GM21526 (cell line): Measurements from ENCODE around the gene CBX8.

Experiments used
- ATAC-seq: cut with Tn5 transposase; IDR thresholded peaks from one replicate; pipeline ENCODE4 v1.9.1; 2021; ENCODE audit warnings: moderate library complexity; ENCODE audit not compliant: unreplicated experiment, low FRiP score

The CBX8 gene

GRCh38 chr17:79821331-79822095, 24.6 kb upstream of the CBX8 start:
- no peak for ATAC-seq

GRCh38 chr17:79820959-79821330, 24.1 kb upstream of the CBX8 start:
- no peak for ATAC-seq

DNA sequence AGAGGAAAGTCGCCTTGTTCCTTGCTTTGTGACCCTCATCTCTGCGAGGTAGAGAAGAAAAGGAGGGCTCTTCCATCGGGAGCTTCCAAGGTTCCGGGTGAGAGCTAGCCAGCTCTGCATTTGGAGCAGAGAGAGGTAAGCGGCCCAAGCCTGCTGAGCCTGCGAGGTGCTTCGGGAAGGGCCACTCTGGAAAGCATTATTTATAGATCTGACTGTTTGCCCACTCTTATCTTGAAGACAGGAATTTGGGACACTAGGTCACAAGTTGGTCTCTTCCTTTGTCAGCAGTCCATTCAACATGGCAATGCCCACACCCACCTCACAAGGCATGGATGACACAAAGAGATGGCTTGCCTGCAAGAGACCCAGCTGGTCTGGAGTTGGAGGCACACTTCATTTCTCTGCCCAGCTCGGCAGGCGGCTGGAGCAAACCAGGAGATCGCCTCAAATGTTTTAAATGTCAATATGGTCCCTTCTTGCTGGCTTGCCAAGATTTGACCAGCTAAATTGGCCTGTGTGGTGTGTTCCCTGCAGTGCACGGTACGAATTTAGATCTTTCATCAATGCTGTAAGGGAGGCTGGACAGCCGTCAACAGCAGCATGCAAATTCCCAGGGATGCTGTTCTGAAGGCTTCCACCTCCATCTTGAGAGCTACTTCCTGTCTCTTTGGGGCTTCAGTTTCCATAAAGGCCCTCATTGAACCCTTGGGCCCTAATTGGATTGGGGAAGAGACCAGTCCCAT, 22.8 kb upstream of the CBX8 start:
- no peak for ATAC-seq

GRCh38 chr17:79819085-79819484, 22.2 kb upstream of the CBX8 start:
- ATAC-seq = no peak

DNA sequence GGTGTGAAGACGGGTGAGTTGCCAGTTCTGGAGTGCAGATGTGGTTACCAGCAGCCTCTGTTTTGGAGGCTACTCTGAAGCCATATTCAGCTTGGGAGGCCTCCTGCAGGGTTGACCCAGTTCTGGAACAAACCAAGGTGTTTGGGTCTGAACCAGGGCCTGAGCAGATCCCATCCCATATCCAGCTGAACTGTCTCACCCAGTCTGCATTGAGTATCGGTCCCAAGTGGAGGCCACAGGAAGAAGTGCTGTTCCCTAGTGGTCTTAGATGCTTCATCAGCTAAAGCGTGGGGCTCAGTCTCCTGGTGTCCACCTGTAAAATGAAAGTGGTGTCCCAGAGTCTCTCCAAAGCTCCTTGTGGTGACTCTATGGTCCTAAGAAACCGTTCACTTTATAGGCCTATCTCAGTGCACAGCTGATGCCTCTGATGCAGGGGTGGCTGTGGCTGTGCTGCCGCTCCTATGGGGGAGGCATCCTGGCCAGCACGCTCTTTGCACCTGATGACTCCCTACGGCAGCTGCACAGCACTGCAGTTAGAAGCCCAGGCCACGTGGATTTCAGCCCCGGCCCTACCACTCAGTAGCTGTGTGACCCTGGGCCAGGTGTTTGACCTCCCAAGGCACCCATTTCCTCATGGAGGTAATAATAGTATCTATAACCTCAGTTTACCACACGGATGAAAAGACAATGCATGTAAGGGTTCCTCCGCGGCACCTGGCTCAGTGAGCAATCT, 21.3 kb upstream of the CBX8 start:
- ATAC-seq = no peak

GRCh38 chr17:79815836-79816461, 19.1 kb upstream of the CBX8 start:
- no peak for ATAC-seq

DNA sequence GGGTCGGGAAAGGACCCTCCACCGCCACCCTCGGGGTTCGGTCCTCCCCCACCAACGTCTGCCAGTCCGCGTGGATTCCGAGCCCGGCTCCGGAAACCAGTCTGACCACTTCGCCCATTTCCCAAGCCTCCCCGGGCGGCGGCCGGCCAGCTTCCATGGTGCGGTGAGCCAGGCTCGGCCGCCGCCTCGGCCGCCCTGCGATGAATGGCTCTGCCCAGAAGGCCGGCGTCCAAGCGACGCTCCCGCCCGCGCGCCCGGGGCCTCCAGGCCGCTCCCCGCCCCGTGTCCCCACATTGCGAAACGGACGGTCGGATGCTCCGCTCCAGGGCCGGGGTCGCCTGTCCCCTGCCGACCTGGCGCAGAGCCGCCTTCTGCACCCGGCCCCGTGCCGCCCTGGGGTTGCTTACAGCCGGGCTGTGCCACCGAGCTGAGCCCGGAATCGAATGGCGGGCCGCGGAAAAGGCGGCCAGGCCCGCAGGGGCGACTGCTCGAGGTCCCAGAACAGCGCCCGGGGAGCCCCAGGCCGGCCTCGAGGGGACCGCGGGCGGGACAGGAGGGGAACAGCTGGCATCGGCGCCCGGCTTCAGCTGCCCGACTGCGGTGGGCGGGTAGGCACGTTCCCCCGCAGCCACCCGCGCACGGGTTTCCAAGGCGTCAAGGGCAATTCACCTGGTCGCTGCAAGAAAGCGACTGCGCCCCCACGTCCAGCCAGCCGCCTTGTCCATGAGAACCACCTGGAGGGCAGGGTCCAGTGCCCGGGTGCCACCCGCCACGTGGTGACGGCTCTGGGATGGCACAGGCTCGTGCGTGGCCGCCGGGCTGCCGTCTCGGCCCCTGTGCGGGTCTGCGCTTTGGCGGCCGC, 18.3 kb upstream of the CBX8 start:
- no peak for ATAC-seq

DNA sequence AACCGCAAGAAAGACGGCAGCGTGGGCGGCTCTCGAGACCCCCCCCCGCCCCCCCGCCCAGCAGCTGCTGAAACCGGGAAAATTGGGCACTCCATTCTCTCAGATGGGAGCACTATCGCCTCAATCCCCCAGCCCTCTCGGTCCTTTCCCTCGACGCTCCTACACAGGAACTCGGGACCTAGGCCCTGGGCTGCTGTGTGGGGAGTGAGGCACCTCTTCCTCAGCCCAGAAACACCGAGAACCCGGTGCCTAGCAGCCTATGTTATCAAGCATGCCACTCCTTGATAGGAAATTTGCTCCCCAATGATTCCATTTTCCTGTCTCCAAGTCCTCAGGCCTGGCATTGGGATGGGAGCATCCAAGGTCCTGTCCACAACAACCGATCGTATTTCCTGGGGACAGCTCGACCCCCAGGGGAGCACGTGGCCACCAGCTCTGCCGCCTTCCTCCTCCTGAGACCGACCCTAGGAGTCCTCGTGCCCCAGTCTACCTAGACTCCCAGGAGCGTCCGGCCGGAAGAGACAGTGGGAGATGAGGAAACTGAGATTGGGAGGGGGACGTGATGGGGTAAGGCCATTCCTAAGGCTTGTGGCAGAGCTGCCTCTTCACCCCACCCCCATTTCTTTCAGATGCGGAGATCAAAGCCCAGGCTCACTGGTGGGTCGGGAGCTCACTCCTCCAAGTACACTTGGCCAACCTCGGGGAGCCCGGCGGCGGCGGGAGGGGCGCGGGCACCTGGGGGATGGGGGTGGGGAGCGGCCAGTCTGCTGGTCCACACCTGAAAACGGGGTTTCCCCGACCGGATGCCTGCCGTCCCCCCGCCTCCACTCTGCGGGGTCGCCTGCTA, 17.5 kb upstream of the CBX8 start:
- ATAC-seq = no peak

DNA sequence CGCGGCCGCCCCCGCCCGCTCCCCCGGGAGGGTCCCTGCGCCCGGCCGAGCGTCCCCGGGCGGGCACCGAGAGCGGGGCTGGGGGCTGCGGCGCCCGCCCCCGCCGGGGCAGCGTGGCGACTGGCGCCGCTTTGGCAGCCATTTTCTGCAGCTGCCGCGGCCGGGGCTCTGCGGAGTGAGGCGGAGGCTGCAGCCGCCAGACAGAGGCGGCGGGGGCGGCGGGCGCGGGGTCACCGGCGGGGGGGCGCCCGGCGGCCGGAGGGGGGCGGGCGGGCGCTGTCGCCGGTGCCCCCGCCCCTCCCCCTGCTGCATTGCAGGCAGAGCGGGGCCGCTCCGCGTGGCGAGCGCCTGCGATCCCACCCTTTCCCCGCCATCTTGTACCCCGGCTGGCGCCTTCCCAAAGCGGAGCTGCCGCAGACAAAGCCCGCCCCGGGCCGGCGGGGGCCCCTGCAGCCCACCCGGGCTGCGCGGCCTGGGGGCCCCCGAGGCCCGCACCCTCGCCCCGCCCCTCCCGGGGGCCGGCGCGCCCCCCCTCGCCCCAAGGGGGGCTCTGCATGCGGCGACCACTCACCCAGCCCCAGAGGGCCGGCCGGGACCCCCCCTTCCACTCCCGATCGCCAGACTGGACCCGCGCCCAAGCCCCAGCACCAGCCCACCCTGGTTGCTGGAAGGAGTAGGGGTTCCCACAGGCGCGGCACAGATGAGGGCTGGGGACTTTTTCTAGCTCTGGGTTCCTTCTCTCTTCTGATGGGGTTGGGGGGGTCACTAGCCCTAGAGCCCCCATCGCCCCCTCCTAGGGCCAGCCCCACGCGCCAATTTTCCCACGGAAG, 16.6 kb upstream of the CBX8 start:
- no peak for ATAC-seq

DNA sequence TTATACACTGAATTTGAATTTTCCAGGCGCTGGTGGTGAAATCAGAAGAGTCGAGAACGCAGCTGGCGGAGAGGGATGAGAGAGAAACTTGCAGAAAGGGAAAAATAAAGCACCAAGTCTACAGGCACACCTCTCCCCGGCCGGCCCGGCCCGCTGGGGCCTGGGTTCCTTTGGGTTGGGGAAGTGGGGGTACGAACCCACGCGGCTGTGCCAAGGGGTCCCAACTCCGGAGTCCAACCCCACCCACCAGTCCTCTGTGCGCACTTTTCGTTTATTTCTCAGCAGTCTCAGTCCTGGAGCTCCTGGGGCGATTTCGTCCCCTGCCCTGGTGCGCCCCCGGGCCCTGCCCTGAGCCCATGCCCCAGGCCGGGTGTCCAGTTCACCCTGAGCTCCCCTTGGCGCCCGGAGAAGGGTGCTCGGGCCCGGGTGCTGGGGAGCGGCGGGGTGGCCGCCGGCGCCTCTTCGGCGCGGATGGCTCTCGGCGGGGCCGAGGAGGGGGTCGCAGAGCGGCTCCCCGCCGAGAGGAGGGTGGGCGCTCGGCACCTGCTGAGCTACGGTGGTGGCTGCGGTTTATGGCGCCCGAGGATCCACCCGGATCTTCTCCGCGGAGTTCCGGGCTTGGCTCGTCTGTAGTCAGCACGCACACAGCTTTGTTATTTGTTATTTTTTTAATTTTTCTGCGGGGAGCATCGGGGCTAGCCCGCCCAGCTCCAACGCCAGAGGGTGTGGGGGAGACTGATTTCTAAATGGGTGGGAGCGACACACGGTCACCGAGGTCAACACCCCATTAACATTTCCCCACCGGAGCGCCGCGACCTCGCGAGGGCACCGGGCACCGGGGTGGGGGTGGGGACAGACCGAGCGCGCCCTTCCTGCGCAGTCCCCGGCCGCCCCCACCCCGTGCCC, 15.7 kb upstream of the CBX8 start:
- ATAC-seq = no peak

- ATAC-seq = no peak
Measured at GRCh38 chr17:79811868-79812352, 15.0 kb upstream of the CBX8 start.

DNA sequence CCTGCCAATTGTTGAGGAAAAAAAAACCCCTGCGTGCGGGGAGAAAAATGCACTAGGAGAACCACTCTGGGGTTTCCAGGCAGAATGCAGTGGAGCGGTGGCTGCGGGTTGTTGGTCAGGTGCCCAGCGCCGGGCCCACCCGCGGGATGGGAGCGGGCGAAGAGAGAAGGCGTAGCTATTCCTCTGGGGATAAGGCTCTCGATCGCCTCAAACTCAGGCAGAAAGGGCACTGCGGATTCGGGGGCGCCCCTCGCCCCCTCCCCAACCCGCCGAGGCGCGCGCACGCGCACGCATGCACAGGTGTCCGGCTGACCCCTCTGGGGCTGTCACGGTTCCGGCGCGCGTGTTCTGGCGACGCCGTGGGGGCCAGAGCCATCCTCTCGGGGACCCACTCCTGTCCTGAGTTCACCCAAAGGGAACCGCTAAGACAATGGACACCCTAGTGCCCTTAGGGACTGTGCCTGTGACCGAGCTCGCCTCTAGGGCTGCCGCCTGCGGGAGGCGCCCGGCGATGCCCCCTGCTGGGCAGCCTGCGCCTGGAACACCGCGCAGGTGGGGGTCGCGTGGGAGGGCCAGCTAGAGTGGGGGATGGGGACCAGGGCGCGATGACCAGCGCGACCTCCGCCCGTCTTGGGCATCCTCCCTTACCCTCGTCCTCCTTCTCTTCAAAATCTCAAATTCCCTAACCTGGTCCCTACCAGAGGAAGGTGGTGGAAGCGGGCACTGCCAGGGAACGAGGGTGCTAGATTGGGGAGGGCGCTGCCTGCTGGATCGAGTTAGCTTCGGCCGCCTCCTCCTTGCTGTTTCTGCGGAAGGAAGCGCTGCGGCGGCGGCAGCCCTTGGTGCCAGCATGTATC, 14.4 kb upstream of the CBX8 start:
- ATAC-seq = no peak

GRCh38 chr17:79810130-79811010, 13.5 kb upstream of the CBX8 start:
- peak; percentile 75 for ATAC-seq

- no peak for ATAC-seq
Measured at GRCh38 chr17:79809530-79810129, 12.8 kb upstream of the CBX8 start.
